Fibroblast of peridontal ligament (primary cell): Measurements from ENCODE around the gene OR10G6.
A peak's percentile ranks its signal among the peaks of the same experiment; 100 is the strongest.
"Not testable (repeated sequence)": the region's sequence is repeated elsewhere in the genome, so short reads cannot be mapped to it uniquely, and the experiment has no call there.

Experiments
- DNase-seq: peaks from one replicate; pipeline ENCODE4 v3.0.0-alpha.2; 2010; ENCODE audit errors: extremely low read depth

The OR10G6 gene

GRCh38 chr11:123995119-123995518 lies at the start of gene OR10G6:
OR10G6 (minus strand) TSS chr11:123995161; CDS start chr11:123995161, 0 bp downstream.
- DNase-seq: no peak

- no peak for DNase-seq
Observed at GRCh38 chr11:124043420-124043819, 48.5 kb upstream of the OR10G6 start.

GRCh38 chr11:124041254-124041653 lies 46.3 kb upstream of the OR10G6 start, which contains the start of gene OR10G7:
OR10G7 (minus strand) TSS chr11:124041325; CDS start chr11:124039001, 2,324 bp downstream.
- DNase-seq: no peak

GRCh38 chr11:124039557-124039956 lies 44.6 kb upstream of the OR10G6 start:
- DNase-seq: no peak

- DNase-seq: peak; percentile 10
Observed at GRCh38 chr11:124036666-124037065, 41.7 kb upstream of the OR10G6 start.

GRCh38 chr11:124026498-124026897 lies 31.5 kb upstream of the OR10G6 start, which contains the start of gene OR10G8:
OR10G8 (plus strand) TSS chr11:124026798; CDS start chr11:124029623, 2,825 bp downstream.
- no peak for DNase-seq

- not testable (repeated sequence) for DNase-seq
Observed at GRCh38 chr11:124015837-124016236, 20.9 kb upstream of the OR10G6 start.

GRCh38 chr11:124012697-124013096 lies 17.7 kb upstream of the OR10G6 start, which contains the start of gene OR10G4:
OR10G4 (plus strand) TSS chr11:124012997; CDS start chr11:124015575, 2,578 bp downstream.
- no peak for DNase-seq

- DNase-seq: no peak
Observed at GRCh38 chr11:123979311-123979710, 15.7 kb downstream of the OR10G6 start.

- no peak for DNase-seq
Observed at GRCh38 chr11:123977731-123978347, 17.1 kb downstream of the OR10G6 start, which contains the start of gene OR10S1. OR10S1 (minus strand) TSS chr11:123977781; CDS start chr11:123977664, 117 bp downstream.

GRCh38 chr11:123976770-123977560 lies 18.0 kb downstream of the OR10G6 start:
- DNase-seq: no peak

- DNase-seq: peak; percentile 58
Observed at GRCh38 chr11:123973816-123974215, 21.1 kb downstream of the OR10G6 start.

- no peak for DNase-seq
Observed at GRCh38 chr11:123956752-123957151, 38.2 kb downstream of the OR10G6 start.

GRCh38 chr11:123945132-123945531 lies 49.8 kb downstream of the OR10G6 start:
- no peak for DNase-seq
